HG02870 (cell line): ENCODE results near the gene RBFOX2.

Source experiments
- ATAC-seq: cut with Tn5 transposase; IDR thresholded peaks from one replicate; pipeline ENCODE4 v1.9.1; 2021; ENCODE audit warnings: mild to moderate bottlenecking, moderate library complexity; ENCODE audit not compliant: unreplicated experiment

RBFOX2 gene

GRCh38 chr22:35947794-35948425 lies 80.7 kb downstream of the RBFOX2 start:
- ATAC-seq, result no peak

GRCh38 chr22:35944458-35944857 lies 84.2 kb downstream of the RBFOX2 start:
- ATAC-seq, result no peak

GRCh38 chr22:35940166-35940565 lies 88.5 kb downstream of the RBFOX2 start:
- ATAC-seq, result no peak

- ATAC-seq, result no peak
Observed at GRCh38 chr22:35938226-35938625, 90.4 kb downstream of the RBFOX2 start.

GRCh38 chr22:35930933-35931332 lies 97.7 kb downstream of the RBFOX2 start:
- ATAC-seq, result no peak

- ATAC-seq, result no peak
Observed at GRCh38 chr22:35928285-35928798, 100.3 kb downstream of the RBFOX2 start.

- no peak for ATAC-seq
Observed at GRCh38 chr22:35923026-35923425, 105.6 kb downstream of the RBFOX2 start.

GRCh38 chr22:35921777-35922176 lies 106.8 kb downstream of the RBFOX2 start:
- ATAC-seq, result no peak

- no peak for ATAC-seq
Observed at GRCh38 chr22:35921044-35921443, 107.6 kb downstream of the RBFOX2 start.

GRCh38 chr22:35919002-35919542 lies 109.6 kb downstream of the RBFOX2 start:
- no peak for ATAC-seq

GRCh38 chr22:35918456-35918855 lies 110.2 kb downstream of the RBFOX2 start:
- ATAC-seq, result no peak

GRCh38 chr22:35917651-35918050 lies 111.0 kb downstream of the RBFOX2 start:
- ATAC-seq, result no peak

GRCh38 chr22:35915477-35916013 lies 113.1 kb downstream of the RBFOX2 start:
- ATAC-seq, result no peak

GRCh38 chr22:35914665-35915476 lies 113.8 kb downstream of the RBFOX2 start:
- ATAC-seq, result no peak

GRCh38 chr22:35914357-35914664 lies 114.3 kb downstream of the RBFOX2 start:
- no peak for ATAC-seq

- no peak for ATAC-seq
Observed at GRCh38 chr22:35913925-35914324, 114.7 kb downstream of the RBFOX2 start.

GRCh38 chr22:35912658-35913057 lies 116.0 kb downstream of the RBFOX2 start:
- ATAC-seq, result no peak

- no peak for ATAC-seq
Observed at GRCh38 chr22:35911877-35912276, 116.7 kb downstream of the RBFOX2 start.

- no peak for ATAC-seq
Observed at GRCh38 chr22:35910926-35911325, 117.7 kb downstream of the RBFOX2 start.

- ATAC-seq, result no peak
Observed at GRCh38 chr22:35910003-35910769, 118.4 kb downstream of the RBFOX2 start.

GRCh38 chr22:35905894-35906293 lies 122.7 kb downstream of the RBFOX2 start:
- no peak for ATAC-seq
